OCI-M2 (cell line): ENCODE measurements around the gene PLEKHJ1.
"Not testable (repeated sequence)": the region's sequence is repeated elsewhere in the genome, so short reads cannot be mapped to it uniquely, and the experiment has no call there.

ENCODE experiments used
- DNase-seq: peaks from one replicate; lab custom pipeline; 2025; ENCODE audit not compliant: unreplicated experiment; lab: John Stamatoyannopoulos, UW

Gene PLEKHJ1

GRCh38 chr19:2200624-2201294, 35.4 kb downstream of the PLEKHJ1 start:
- DNase-seq = not testable (repeated sequence)

GRCh38 chr19:2199861-2200623, 36.1 kb downstream of the PLEKHJ1 start:
- no peak for DNase-seq

- no peak for DNase-seq
Measured at GRCh38 chr19:2199215-2199614, 36.9 kb downstream of the PLEKHJ1 start.

GRCh38 chr19:2198317-2198716, 37.8 kb downstream of the PLEKHJ1 start:
- no peak for DNase-seq

- no peak for DNase-seq
Measured at GRCh38 chr19:2197270-2197669, 38.9 kb downstream of the PLEKHJ1 start.

- DNase-seq = no peak
Measured at GRCh38 chr19:2195914-2196313, 40.2 kb downstream of the PLEKHJ1 start.

GRCh38 chr19:2195361-2195760, 40.8 kb downstream of the PLEKHJ1 start:
- no peak for DNase-seq

- DNase-seq = no peak
Measured at GRCh38 chr19:2194513-2195078, 41.5 kb downstream of the PLEKHJ1 start.

GRCh38 chr19:2193807-2194206, 42.3 kb downstream of the PLEKHJ1 start:
- no peak for DNase-seq

- no peak for DNase-seq
Measured at GRCh38 chr19:2192862-2193261, 43.3 kb downstream of the PLEKHJ1 start.

GRCh38 chr19:2191456-2192310, 44.4 kb downstream of the PLEKHJ1 start:
- no peak for DNase-seq

- no peak for DNase-seq
Measured at GRCh38 chr19:2190848-2191455, 45.2 kb downstream of the PLEKHJ1 start.

- DNase-seq = no peak
Measured at GRCh38 chr19:2189880-2190279, 46.2 kb downstream of the PLEKHJ1 start.

GRCh38 chr19:2188708-2189385, 47.3 kb downstream of the PLEKHJ1 start:
- DNase-seq = no peak

GRCh38 chr19:2187159-2187558, 49.0 kb downstream of the PLEKHJ1 start:
- no peak for DNase-seq

- DNase-seq = no peak
Measured at GRCh38 chr19:2186071-2186846, 49.9 kb downstream of the PLEKHJ1 start.

GRCh38 chr19:2185734-2186070, 50.4 kb downstream of the PLEKHJ1 start:
- DNase-seq = no peak

GRCh38 chr19:2184422-2184975, 51.6 kb downstream of the PLEKHJ1 start:
- DNase-seq = no peak
